Sigmoid colon (tissue), 4 donors: ENCODE data around the gene MOB2.

ENCODE experiments used
- CTCF ChIP-seq, 4 experiments: fragments of 450-650 bp in 3 of 4; fragments of 200-600 bp in 1 of 4; IDR thresholded peaks; one replicate each; pipeline ENCODE4 v1.5.1; 2016 to 2019; ENCODE audit warnings: antibody characterized with exemption in 4 of 4, mild to moderate bottlenecking in 3 of 4, moderate library complexity in 2 of 4
- EP300 ChIP-seq, 4 donors: sonication (generic); formaldehyde crosslinking; IDR thresholded peaks; one replicate each; pipeline ENCODE4 v1.6.1; 2017; ENCODE audit warnings: antibody characterized with exemption in 4 of 4
- POLR2A ChIP-seq, 2 donors: fragments of 450-650 bp; IDR thresholded peaks; one replicate each; pipeline ENCODE4 v1.6.1; 2016; ENCODE audit warnings: antibody characterized with exemption in 2 of 2, mild to moderate bottlenecking in 2 of 2, moderate library complexity in 2 of 2
- POLR2AphosphoS5 ChIP-seq, 4 donors: sonication (generic); formaldehyde crosslinking; IDR thresholded peaks; one replicate each; pipeline ENCODE4 v1.6.1; 2017; ENCODE audit warnings: antibody characterized with exemption in 4 of 4

GRCh38 chr11:1461826-1462697 is 24.5 kb downstream of the MOB2 start:
- TF ChIP-seq CTCF (IDR thresholded peaks at IDR 0.05), result no peak
- TF ChIP-seq POLR2AphosphoS5 (IDR thresholded peaks at IDR 0.05), result no peak
- TF ChIP-seq POLR2A (IDR thresholded peaks at IDR 0.05), result no peak
- TF ChIP-seq EP300 (IDR thresholded peaks at IDR 0.05), result no peak
